Measurements from ENCODE around the gene HS1BP3.

- no peak for TF ChIP-seq CTCF (IDR thresholded peaks at IDR 0.05; ENCODE audit: insufficient read depth, low read depth, low read length)
- TF ChIP-seq EZH2 (IDR thresholded peaks at IDR 0.05; ENCODE audit: insufficient read depth, low read length): no peak
These were observed 48.1 kb downstream of the HS1BP3 start for GRCh38 chr2:20602803-20603202.

Data from astrocyte (in vitro differentiated cells and primary cell).